GM23338 (cell line): ENCODE results near the gene PTPRZ1. TPM values are rescaled to one million over a fixed set of nuclear protein-coding genes. Genes with fewer than 3 reads are reported as not detected.

Source experiments
- ATAC-seq: fragments of 200-7000 bp; cut with Tn5 transposase; 3 replicates; pipeline ENCODE4 v1.9.1; 2020
- DNase-seq: peaks from one replicate; pipeline ENCODE4 v3.0.0-alpha.2; 2015; ENCODE audit warnings: low spot score
- H2AFZ ChIP-seq: fragments of 200-600 bp; sonication (generic); 2 replicates; pipeline ENCODE4 v1.8.0; 2016; ENCODE audit warnings: antibody characterized with exemption, mild to moderate bottlenecking, moderate library complexity
- H3F3A ChIP-seq: fragments of 200-600 bp; sonication (generic); replicated peaks from 2 replicates; pipeline ENCODE4 v1.8.0; 2017; ENCODE audit warnings: antibody characterized with exemption, mixed run types, low read depth
- H3K27ac ChIP-seq: fragments of 200-600 bp; sonication (generic); 2 replicates; pipeline ENCODE4 v1.6.1; 2016; ENCODE audit warnings: low read depth
- H3K27me3 ChIP-seq: fragments of 200-600 bp; sonication (generic); 2 replicates; pipeline ENCODE4 v1.8.0; 2016; ENCODE audit warnings: mild to moderate bottlenecking, mixed run types, moderate library complexity; ENCODE audit not compliant: insufficient read depth
- H3K36me3 ChIP-seq: fragments of 200-600 bp; sonication (generic); 2 replicates; pipeline ENCODE4 v1.8.0; 2016; ENCODE audit warnings: mild to moderate bottlenecking; ENCODE audit not compliant: insufficient read depth
- H3K4me1 ChIP-seq: fragments of 200-600 bp; sonication (generic); 2 replicates; pipeline ENCODE4 v1.8.0; 2016; ENCODE audit warnings: mild to moderate bottlenecking, moderate library complexity; ENCODE audit not compliant: insufficient read depth
- H3K4me2 ChIP-seq: fragments of 200-600 bp; sonication (generic); 2 replicates; pipeline ENCODE4 v1.7.1; 2017; ENCODE audit warnings: mixed run types
- H3K4me3 ChIP-seq: fragments of 200-600 bp; sonication (generic); 2 replicates; pipeline ENCODE4 v1.6.1; 2016; ENCODE audit warnings: mixed run types
- H3K79me2 ChIP-seq: fragments of 200-600 bp; sonication (generic); replicated peaks from 2 replicates; pipeline ENCODE4 v1.8.0; 2017; ENCODE audit warnings: mild to moderate bottlenecking; ENCODE audit not compliant: insufficient read depth
- H3K9me2 ChIP-seq: fragments of 200-600 bp; sonication (generic); 2 replicates; pipeline ENCODE4 v1.8.0; 2017; ENCODE audit not compliant: insufficient read depth
- H4K20me1 ChIP-seq: fragments of 200-600 bp; sonication (generic); replicated peaks from 2 replicates; pipeline ENCODE4 v1.8.0; 2017; ENCODE audit warnings: mild to moderate bottlenecking; ENCODE audit not compliant: insufficient read depth
- H3K27ac Mint-ChIP-seq: 2 replicates; pipeline ENCODE4 v1.8.0; 2020; ENCODE audit warnings: inconsistent platforms, mild to moderate bottlenecking, moderate library complexity, mixed read lengths
- H3K27me3 Mint-ChIP-seq: 3 replicates; pipeline ENCODE4 v1.8.0; 2022; ENCODE audit warnings: low read depth, mild to moderate bottlenecking, moderate library complexity, mixed read lengths, inconsistent platforms; ENCODE audit not compliant: insufficient read depth, poor library complexity
- H3K36me3 Mint-ChIP-seq: 3 replicates; pipeline ENCODE4 v1.8.0; 2021; ENCODE audit warnings: low read depth, mild to moderate bottlenecking, inconsistent platforms, moderate library complexity, mixed read lengths
- H3K4me1 Mint-ChIP-seq: 3 replicates; pipeline ENCODE4 v1.8.0; 2020; ENCODE audit warnings: mild to moderate bottlenecking, inconsistent platforms, mixed read lengths
- H3K4me3 Mint-ChIP-seq: 3 replicates; pipeline ENCODE4 v1.8.0; 2021; ENCODE audit warnings: moderate library complexity, mild to moderate bottlenecking, inconsistent platforms, mixed read lengths
- H3K9me3 Mint-ChIP-seq: 3 replicates; pipeline ENCODE4 v1.8.0; 2020; ENCODE audit warnings: moderate library complexity, mild to moderate bottlenecking, inconsistent platforms, mixed read lengths
- CREB1 ChIP-seq: fragments of 250-450 bp; sonication (Bioruptor Pico); IDR thresholded peaks from 2 replicates; pipeline ENCODE4 v1.5.0; 2020; ENCODE audit warnings: low read depth, mild to moderate bottlenecking, moderate library complexity
- CTCF ChIP-seq, 2 experiments: fragments of 200-600 bp in 1 of 2; sonication (generic) in 1 of 2; conservative IDR thresholded peaks; 2 replicates each; pipeline versions ENCODE4 v1.5.1 to v1.6.1; 2016 to 2017; ENCODE audit warnings: antibody characterized with exemption in 2 of 2, low read depth in 2 of 2, mild to moderate bottlenecking in 2 of 2, moderate library complexity in 1 of 2
- EZH2phosphoT487 ChIP-seq: fragments of 200-600 bp; sonication (generic); IDR thresholded peaks from one replicate; pipeline ENCODE4 v1.8.1; 2018; ENCODE audit warnings: antibody characterized with exemption; ENCODE audit not compliant: unreplicated experiment
- JUNB ChIP-seq: IDR thresholded peaks from one replicate; pipeline ENCODE4 v1.6.1; 2016; ENCODE audit warnings: antibody characterized with exemption; ENCODE audit not compliant: unreplicated experiment
- NANOG ChIP-seq: IDR thresholded peaks from 2 replicates; pipeline ENCODE4 v1.6.1; 2016; ENCODE audit warnings: antibody characterized with exemption, borderline replicate concordance
- REST ChIP-seq: IDR thresholded peaks from one replicate; pipeline ENCODE4 v1.6.1; 2018; ENCODE audit warnings: antibody characterized with exemption; ENCODE audit not compliant: unreplicated experiment
- ZNF331 ChIP-seq: fragments of 250-450 bp; sonication (Bioruptor Pico); IDR thresholded peaks from 2 replicates; pipeline ENCODE4 v1.5.0; 2020; ENCODE audit warnings: low read depth, mild to moderate bottlenecking, moderate library complexity
- ZNF462 ChIP-seq: fragments of 250-450 bp; sonication (Bioruptor Pico); IDR thresholded peaks from 2 replicates; pipeline ENCODE4 v1.5.0; 2020; ENCODE audit warnings: mild to moderate bottlenecking, moderate library complexity
- polyA plus RNA-seq: library from polyadenylated mRNA; unstranded; fragments of >200 nt; fragmentation: Nextera tagmentation; extraction: Ambion mirVana; gene quantifications from 2 replicates; pipeline ENCODE4 v1.2.1, GENCODE V29; 2016
- total RNA-seq: library from RNA; depleted of rRNA; stranded (reverse); fragments of >200 nt; shearing (Covaris generic); gene quantifications from 2 replicates; pipeline ENCODE4 v1.2.3, GENCODE V29; 2014

Gene PTPRZ1
- total and polyA plus RNA-seq, 2 experiments from 2014 or later: 160 to 230 TPM

- no peak for TF ChIP-seq REST
Measured at GRCh38 chr7:122068999-122069398, 196.0 kb downstream of the PTPRZ1 start (continued).

DNA sequence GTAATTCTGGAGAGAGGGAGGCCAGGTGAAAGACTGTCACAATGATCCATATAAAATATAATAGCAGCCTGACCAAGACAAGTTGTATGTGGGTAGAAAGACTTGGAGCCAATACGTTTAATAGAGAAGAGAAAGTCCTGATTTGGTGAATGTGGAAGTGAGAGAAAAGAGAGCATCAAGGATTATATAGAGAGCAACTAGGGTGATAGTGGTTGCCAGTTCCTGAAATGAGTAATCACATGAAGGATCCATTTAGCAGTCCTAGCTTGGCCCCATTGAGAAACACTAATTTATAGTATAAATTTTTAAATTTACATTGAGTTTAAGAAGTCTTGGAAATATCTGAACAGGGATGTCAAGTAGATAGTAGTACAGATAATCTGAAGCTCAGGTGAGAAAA is 197.1 kb downstream of the PTPRZ1 start:
- Histone ChIP-seq H3K4me1 (no peaks in the 10 kb centered on the region), H3K4me3 (no peak overlapping the region), H3K36me3 (peaks cover 2% of the 10 kb centered on the region; the same call in 1 of the 2 replicates), H3K27ac (no peak overlapping the region), H2AFZ (no peak overlapping the region), H3K4me2 (no peak overlapping the region), H3K79me2 (no peaks in the 10 kb centered on the region), H3K27me3 (no peaks in the 10 kb centered on the region), H3K9me2 (no peaks in the 10 kb centered on the region), H3F3A (peaks cover 5% of the 10 kb centered on the region; the same call in 1 of the 2 replicates), H4K20me1 (no peaks in the 10 kb centered on the region)
- Mint-ChIP-seq H3K4me3 (no peak overlapping the region), H3K9me3 (0 out of 3 replicates have a peak, but pooled peaks cover 3% of the 10 kb centered on the region), H3K27ac (no peak overlapping the region), H3K36me3 (peaks cover 17% of the 10 kb centered on the region), H3K27me3 (peaks cover 18% of the 10 kb centered on the region), H3K4me1 (peaks cover 9% of the 10 kb centered on the region; the same call in 2 of the 3 replicates)
- TF ChIP-seq NANOG (no peak), CREB1 (CRISPR knock-in tag) (no peak), JUNB (no peak)
- ATAC-seq (no peak), DNase-seq (no peak)

- peaks cover 11% of the 10 kb centered on the region; the same call in 2 of the 3 replicates for H3K4me1 Mint-ChIP-seq
- Histone ChIP-seq H2AFZ (no peak overlapping the region), H3K79me2 (no peaks in the 10 kb centered on the region), H3K4me3 (no peak overlapping the region), H3K4me1 (no peaks in the 10 kb centered on the region), H3K9me2 (no peaks in the 10 kb centered on the region), H3K4me2 (no peak overlapping the region), H3K27ac (no peak overlapping the region), H3F3A (peaks cover 8% of the 10 kb centered on the region; the same call in 1 of the 2 replicates), H4K20me1 (peaks cover 7% of the 10 kb centered on the region; the same call in 1 of the 2 replicates), H3K27me3 (no peaks in the 10 kb centered on the region), H3K36me3 (peaks cover 10% of the 10 kb centered on the region; the same call in 1 of the 2 replicates)
- ATAC-seq (peak; percentile 7), DNase-seq (no peak)
- H3K4me3 Mint-ChIP-seq: no peak overlapping the region
- H3K36me3 Mint-ChIP-seq: peaks cover 25% of the 10 kb centered on the region
- peaks cover 3% of the 10 kb centered on the region; the same call in 1 of the 3 replicates for H3K9me3 Mint-ChIP-seq
- H3K27me3 Mint-ChIP-seq: peaks cover 20% of the 10 kb centered on the region
- no peak overlapping the region for H3K27ac Mint-ChIP-seq
- no peak for TF ChIP-seq EZH2phosphoT487
- no peak for TF ChIP-seq CREB1 (CRISPR knock-in tag)
- TF ChIP-seq CTCF (conservative IDR thresholded peaks at IDR 0.05; ENCODE audit: low read depth in 2 of 2): no peak
- TF ChIP-seq ZNF462 (CRISPR knock-in tag): no peak
- TF ChIP-seq ZNF331 (CRISPR knock-in tag): no peak
Measured at GRCh38 chr7:122070834-122071233, 197.9 kb downstream of the PTPRZ1 start.
